Hematopoietic multipotent progenitor cell treated with erythropoietin and hydrocortisone succinate and interleukin-3 and kit ligand, for 6 days (in vitro differentiated cells): ENCODE results near the gene GJC3.
"Not testable (repeated sequence)": the region's sequence is repeated elsewhere in the genome, so short reads cannot be mapped to it uniquely, and the experiment has no call there.

Experiments
- DNase-seq: peaks from one replicate; pipeline ENCODE4 v3.0.0-alpha.2; 2015

Gene GJC3, protein sequence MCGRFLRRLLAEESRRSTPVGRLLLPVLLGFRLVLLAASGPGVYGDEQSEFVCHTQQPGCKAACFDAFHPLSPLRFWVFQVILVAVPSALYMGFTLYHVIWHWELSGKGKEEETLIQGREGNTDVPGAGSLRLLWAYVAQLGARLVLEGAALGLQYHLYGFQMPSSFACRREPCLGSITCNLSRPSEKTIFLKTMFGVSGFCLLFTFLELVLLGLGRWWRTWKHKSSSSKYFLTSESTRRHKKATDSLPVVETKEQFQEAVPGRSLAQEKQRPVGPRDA

DNA sequence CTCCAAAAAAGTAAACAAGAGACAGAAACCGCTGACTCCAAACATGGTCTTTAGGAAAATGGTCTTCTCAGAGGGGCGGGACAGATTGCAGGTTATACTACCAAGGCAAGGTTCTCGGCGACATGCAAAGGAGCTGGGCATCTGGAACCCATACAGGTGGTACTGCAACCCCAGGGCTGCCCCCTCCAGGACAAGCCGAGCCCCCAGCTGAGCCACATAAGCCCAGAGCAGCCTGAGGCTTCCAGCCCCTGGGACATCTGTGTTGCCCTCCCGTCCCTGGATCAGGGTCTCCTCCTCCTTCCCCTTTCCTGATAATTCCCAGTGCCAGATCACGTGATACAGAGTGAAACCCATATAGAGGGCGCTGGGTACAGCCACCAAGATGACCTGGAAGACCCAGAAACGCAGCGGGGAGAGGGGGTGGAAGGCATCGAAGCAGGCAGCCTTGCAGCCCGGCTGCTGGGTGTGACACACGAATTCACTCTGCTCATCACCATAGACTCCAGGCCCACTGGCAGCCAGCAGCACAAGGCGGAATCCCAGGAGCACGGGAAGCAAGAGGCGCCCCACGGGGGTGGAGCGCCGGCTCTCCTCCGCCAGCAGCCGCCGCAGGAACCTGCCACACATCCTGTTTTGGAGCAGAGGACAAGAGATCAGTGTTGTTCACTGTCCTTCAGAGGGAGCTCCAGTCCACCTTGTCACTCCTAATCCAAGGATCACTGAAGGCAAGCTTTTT is at the start of gene GJC3:
Gene GJC3 (minus strand): TSS at position 627 of the 736 bp plus-strand sequence. CDS start 0 bp downstream, at position 627.
- peak; percentile 67 for DNase-seq

DNA sequence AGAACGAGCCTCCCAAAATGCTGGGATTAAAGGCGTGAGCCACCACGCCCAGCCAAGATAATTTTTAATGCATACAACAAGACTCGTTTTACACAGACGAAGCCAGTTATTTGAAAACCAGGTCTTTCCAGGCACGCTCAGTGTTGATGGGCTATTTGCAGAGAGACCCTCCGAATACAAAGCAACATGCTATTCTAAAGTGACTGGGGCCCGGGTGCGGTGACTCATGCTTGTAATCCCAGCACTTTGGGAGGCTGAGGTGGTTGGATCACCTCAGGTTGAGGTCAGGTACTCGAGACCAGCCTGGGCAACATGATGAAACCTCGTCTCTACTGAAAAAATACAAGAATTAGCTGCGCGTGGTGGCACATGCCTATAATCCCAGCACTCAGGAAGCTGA is 47.2 kb upstream of the GJC3 start:
- no peak for DNase-seq

DNA sequence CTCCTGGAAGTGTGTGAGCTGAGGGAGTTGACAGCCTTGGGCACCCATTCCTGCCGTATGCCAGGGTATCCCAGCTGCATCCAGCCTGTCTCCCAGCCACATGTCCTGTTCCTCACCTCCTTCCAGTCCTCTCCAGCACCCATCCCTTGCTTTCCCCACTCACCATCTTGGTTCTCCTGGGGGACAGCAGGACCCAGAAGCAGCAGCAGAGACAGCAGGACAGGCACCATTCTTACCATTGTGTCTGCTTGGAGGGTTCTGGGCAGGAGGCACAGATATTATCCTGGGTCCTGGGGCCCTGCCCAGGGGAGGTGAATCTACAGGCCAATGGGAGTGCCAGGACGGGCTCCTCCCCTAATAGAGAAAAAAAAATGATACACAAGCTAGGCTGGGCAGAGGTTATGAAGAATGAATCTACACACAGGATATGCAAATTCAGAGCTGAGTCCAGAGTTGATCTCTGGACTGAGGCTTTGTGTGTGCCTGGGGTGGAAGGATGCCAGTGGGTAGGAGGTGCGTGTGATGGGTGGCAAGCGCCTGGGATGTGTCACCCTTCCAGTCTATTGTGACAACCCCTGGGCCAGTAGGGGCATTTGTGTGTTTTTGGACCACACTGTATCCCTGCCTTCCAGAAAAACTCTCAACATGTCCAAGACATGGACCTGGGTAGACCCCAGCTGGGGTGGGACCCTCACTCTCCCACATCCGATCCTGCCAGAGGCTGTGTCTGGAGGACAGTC is 46.5 kb upstream of the GJC3 start, which contains the start of gene AZGP1:
Gene AZGP1 (minus strand): TSS at position 250 of the 740 bp plus-strand sequence. CDS start 11 bp downstream, at position 239.
- DNase-seq: peak; percentile 59

DNA sequence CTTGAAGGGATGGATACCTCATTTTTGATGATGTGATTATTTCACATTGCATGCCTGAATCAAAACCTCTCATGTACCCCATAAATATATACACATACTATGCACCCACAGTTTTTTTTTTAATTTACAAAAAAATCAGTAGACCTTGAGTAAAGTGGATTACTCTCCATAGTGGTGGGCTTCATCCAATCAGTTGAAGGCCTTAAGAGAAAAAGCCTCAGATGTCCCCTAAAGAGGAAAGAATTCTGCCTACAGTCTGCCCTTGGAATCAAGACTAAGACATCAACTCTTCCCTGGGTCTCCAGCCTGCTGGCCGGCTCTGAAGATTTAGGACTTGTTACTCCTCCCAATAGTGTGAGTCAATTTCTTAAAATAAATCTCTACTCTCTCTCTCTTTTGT is 45.3 kb upstream of the GJC3 start:
- DNase-seq: no peak

DNA sequence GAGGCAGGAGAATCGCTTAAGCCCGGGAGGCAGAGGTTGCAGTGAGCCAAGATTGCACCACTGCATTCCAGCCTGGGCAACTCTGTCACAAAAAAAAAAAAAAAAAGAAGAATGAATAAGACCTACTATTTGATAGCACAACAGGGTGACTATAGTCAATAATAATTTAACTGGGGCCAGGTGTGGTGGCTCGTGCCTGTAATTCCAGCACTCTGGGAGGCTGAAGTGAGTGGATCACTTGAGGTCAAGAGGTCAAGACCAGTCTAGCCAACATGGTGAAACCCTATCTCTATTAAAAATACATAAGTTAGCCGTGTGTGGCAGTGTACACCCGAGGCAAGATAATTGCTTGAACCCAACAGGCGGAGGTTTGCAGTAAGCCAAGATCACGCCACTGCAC is 44.4 kb upstream of the GJC3 start:
- not testable (repeated sequence) for DNase-seq

DNA sequence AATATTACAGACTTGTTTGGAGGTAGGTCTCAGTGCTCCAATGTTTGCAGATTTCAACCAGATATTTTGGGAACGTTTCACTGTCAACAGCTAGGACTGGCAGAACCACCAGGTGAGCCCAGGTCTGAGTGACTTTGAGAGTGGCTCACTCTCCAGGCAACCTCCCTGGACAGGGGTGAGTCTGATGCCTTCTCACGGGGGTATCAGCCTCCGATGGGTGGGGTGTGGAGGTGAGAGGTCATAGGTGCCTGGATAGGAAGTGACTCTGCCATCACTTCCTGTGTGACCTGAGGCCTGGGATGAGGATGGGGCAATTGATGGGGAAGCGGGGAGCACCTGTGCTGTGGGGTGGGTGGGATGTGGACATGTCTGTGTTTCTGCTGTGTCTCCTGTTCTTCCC is 41.8 kb upstream of the GJC3 start:
- no peak for DNase-seq

DNA sequence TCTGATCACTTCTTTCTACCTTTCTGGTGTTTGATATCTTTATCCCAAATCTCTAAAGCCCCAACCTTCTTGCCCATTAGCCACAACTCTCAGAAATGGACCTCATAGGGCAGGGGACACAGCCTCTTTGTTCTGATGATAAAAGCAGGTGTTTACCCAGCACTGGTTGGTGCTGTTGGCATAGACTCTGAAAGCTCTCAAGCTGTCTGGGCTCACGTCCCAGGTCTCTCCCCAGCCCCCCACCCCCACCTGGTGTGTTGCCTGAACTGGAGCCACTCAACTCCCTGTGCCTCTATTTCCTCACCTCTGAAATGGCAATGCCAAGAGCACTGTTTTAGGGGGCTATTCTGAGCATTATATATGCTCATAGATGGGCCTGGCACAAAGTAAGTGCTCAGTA is 40.4 kb upstream of the GJC3 start:
- not testable (repeated sequence) for DNase-seq

DNA sequence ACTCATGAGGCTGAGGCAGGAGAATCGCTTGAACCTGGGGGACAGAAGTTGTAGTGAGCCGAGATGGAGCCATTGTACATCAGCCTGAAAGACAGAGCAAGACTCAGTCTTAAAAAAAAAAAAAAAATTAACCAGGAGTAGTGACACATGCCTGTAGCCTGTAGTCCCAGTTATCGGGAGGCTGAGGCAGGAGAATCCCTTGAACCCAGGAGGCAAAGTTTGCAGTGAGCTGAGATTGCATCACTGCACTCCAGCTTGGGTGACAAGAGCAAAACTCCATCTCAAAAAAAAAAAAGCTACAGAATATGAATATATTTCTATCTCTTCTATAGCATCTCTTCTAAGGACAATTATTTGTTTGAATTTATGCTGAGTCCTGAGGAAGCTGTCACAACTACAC is 39.9 kb upstream of the GJC3 start:
- no peak for DNase-seq

DNA sequence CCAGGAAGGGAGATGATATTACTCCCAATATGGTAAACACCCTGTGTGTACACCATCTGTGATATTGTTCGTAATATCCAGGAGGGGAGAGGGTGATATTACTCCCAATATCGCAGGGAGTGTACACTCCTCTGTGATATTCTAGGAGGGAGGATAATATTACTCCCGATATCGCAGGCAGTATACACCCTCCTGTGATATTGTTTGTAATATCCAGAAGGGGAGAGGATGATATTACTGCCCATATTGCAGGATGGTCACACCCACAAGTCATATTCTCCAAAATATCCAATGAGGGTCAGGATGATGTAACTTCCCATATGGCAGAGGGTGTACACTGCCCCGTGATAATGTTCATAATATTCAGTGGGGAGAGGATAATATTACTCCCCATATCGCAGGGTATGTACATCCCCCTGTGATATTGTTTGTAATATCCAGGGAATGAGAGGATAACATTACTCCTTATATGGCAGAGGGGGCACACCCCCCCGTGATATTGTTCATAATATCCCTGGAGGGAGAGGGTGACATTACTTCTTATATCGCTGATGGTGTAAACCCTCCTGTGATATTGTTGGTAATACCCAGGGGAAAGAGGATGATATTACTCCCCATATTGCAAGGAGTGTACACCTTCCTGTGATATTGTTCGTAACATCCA is 29.3 kb upstream of the GJC3 start:
- DNase-seq: no peak

DNA sequence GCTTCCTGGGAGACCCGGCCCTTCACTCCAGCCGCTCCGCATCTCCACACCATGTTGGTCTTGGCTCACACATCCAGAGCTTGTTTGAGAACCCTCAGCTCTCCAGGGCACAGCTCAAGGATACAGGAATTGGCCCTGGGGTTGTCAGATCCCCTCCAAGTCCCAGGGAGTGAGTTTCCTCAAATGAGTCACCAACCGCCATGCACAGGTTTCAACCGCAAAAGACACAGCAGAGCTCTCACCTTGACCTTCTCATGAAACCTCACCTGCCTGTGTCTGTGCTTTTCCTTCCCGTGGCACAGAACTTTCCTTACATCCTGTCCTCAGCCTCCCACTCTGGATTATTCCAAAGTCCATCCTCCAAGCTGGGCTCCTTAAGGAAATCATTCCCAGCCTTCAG is 25.8 kb upstream of the GJC3 start:
- no peak for DNase-seq

DNA sequence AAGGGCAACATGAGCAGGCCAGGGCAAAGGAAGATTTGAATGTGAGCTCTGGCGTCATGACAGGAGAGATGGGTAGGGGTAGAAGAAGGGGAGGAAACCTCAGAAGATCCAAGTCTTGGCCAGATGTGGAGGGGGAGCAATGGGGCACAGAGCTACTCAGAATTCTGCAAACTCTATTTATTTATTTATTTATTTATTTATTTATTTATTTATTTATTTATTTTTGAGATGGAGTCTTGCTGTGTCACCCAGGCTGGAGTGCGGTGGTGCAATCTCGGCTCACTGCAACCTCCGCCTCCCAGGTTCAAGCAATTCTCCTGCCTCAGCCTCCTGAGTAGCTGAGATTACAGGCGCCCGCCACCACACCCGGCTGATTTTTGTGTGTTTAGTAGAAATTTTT is 25.2 kb upstream of the GJC3 start:
- not testable (repeated sequence) for DNase-seq

DNA sequence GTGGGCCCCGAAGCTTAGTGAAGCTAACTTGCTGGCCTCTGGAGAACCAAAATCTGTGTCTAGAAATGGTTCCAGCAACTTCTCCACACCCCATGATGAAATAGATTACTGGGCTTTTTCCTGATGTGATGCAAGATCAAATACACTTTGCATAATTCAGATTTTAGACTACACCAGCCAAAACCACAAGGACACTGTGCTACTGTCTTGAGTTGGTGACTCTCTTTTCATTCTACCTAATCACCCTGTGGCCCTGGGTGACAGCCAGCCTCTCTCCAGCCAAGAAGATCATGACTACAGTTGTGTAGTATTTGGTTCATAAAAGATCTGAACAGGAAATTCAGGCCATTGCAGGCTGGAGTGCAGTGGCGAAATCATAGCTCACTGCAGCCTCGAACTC is 24.2 kb upstream of the GJC3 start:
- DNase-seq: peak; percentile 48

DNA sequence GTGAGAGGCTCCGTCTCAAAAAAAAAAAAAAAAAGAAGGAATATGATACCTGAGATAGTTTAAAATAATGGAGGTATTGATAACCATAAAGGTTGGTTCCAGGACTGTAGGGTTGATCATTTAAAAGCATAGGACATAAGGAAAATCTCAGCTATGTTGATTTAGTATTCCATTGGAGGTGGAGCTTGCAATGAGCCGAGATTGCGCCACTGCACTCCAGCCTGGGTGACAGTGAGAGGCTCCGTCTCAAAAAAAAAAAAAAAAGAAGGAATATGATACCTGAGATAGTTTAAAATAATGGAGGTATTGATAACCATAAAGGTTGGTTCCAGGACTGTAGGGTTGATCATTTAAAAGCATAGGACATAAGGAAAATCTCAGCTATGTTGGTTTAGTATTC is 23.2 kb upstream of the GJC3 start:
- DNase-seq: not testable (repeated sequence)

DNA sequence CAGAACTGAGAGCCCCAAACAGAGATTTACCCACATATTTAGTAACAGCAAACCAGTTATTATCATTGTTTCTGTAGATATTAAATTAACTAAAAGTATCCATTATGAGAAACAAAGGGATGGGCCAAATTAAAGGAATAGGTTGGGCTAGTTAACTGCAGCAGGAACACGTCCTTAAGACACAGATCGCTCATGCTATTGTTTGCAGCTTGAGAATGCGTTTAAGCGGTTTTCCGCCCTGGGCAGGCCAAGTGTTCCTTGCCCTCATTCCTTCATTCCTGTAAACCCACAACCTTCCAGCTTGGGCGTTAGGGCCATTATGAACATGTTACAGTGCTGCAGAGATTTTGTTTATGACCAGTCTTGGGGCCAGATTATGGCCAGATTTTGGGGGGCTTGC is 21.4 kb upstream of the GJC3 start:
- not testable (repeated sequence) for DNase-seq

DNA sequence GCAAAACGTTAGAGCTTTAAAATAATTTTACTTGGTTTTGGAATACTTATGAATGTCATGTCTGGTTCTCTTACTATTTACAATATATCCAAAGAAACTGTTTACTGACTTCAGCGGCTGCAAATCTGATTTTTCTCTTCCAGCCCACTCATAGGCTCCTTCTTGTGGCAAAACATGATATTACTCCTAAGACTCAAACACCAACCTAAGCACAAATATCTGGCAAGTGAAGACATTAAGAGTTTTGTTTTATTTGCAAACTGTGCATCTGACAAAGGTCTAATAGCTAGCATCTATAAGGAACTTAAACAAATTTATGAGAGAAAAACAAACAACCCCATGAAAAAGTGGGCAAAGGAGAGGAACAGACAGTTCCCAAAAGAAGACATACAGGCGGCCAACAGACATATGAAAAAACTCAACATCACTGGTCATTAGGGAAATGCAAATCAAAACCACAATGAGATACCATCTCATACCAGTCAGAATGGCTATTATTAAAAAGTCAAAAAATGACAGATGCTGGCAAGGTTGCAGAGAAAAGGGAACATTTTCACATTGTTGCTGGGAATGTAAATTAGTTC is 20.3 kb upstream of the GJC3 start:
- DNase-seq: peak; percentile 44

DNA sequence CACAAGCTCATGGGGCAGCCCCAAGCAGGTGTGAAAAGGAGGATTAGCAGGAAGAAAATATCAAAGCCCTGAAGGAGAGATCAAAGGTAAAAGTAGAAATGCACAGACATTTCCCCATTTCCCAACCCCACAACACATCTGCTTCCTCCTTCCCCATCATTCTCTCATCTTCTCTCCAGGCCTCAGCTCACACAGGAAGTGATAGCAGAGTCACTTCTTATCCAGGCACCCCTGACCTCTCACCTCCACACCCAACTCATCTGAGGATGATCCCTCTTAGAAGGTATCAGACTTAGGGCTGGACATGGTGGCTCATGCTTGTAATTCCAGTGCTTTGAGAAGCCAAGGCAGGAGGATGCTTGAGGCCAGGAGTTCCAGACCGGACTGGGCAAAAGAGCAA is 18.2 kb upstream of the GJC3 start:
- DNase-seq: no peak

DNA sequence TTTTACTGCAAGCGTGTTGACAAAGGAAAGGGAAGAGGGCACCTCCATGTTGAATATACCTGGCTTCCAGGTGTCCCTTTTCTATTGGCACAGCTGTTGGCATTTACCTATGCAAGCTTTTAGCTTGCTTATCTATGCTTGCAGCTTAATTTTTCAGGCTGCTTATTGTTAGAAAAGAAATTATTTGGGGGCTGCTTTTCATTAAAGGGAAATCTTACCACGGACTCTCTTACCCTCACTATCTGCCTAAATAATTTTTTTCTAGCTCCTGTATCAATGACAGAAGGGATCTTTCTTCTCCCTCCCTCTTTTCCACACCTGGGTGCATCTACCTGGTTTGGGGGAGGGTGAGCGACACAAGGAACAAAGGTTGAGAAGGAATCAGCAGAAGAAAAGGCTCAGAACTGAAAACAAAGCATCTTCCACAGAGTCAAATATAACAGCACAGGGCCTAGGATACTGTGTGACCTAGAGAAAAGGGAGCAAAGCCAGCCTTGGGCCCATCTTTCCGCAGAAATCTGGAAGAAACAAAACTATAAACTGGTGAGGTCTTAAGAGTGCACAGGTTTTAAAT is 15.2 kb upstream of the GJC3 start:
- DNase-seq: no peak

DNA sequence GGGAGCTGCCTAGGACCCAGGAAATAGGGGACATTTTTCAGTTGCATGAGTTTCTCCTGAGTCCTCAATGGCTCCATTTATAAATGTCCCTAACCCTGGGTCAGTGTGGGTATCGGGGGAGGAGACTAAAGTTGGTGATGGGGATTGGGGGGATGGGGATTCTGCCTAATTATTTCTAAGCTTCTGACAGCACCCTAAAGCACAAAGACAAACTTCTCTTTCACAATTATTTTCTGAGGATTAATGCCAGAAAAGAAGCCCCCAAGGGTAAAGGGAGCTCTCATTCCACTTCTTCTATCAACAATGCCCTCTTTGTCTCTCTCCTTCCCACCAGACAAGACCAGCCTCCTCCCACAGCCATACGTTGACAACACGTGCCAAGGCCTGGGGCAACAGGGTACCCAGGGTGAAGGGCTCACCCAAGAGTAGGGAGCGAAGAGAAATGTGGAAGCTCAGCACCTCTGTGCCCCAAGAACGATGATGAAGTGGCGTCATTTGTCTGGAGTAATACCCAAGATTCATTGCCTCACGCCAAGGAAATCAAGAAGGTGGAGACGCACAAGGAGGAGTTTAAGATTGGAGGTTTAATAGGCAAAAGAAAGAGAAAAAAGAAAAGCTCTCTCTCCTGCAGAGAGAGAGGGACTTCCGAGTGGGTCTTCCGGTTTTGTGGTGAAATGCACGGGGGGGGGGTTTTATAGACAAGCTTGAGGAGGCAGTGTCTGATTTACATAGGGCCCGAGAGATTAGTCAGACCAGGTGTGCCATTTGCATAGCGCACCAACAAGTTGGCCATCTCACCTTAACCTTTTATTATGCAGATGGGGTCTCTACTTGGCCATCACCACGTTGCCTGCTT is 14.4 kb upstream of the GJC3 start:
- DNase-seq: no peak

DNA sequence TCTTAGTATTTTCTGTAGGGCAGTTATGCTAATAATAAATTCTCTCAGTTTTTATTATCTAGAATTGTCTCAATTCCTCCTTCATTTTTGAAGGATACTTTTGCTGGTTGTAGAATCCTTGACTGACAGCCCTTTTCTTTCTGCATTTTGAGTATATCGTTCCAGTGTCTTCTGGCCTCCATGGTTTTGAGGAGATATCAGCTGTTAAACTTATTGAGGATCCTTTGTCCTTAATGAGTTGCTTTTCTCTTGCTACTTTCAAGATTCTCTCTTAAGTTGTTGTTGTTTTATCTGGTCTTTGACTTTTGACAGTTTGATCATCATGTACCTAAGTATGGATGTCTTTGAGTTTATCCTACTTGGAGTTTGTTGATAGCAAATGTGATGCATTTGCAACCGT is 8.9 kb upstream of the GJC3 start:
- no peak for DNase-seq

DNA sequence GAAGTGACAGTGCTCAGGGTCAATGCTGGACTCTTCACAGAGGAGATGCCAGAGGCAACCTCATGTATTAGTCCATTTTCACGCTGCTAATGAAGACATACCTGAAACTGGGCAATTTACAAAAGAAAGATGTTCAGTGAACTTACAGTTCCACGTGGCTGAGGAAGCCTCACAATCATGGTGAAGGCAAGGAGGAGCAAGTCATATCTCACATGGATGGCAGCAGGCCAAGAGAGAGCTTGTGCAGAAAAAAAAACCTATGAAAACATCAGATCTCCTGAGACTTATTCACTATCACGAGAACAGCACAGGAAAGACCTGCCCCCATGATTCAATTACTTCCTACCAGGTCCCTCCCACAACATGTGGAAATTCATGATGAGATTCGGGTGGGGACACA is 5.6 kb upstream of the GJC3 start:
- peak; percentile 56 for DNase-seq

DNA sequence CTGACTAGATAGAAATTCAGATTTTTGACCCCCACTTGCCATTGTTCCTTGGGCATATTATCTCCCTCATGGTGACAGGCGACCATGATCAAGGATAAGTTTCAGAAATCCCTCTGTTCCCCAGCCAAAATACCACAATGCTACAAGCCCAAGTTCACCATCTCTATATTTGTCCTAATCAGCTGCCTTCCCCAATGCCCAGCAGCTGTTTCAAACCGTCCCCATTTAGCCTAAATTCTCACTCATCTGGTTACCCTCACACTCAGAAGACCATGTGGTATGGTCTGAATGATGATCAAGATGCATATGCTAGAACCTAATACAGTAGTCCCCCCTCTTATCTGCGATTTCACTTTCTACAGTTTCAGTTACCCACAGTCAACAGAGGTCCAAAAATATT is 956 bp upstream of the GJC3 start:
- DNase-seq: no peak

DNA sequence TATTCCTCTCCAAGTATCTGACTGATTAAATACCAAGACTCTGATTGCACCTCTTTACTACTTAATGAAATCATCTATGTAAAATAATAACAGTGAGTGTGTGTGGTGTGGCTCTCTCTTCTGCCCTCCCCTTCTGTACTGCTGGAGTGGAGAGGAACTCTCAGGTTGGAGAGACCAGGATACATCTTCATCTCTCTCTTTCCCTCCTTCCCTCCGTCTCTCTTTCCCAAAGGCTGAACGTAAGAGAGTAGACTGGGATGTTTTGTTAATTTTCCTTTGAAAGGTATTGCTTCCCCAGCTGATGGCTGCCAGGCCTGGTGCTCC is 272 bp upstream of the GJC3 start:
- DNase-seq: no peak
